GM12801 (cell line): ENCODE measurements around the gene TIAM2.

Experiments
- CTCF ChIP-seq: IDR thresholded peaks from one replicate; pipeline ENCODE4 v1.5.1; 2011; ENCODE audit warnings: control low read depth; ENCODE audit not compliant: insufficient read length; ENCODE audit errors: extremely low read depth

Gene TIAM2

GRCh38 chr6:155252581-155252980 is 257.5 kb downstream of the TIAM2 start:
- TF ChIP-seq CTCF, result no peak

- no peak for TF ChIP-seq CTCF
Observed at GRCh38 chr6:155253337-155253736, 258.2 kb downstream of the TIAM2 start.

GRCh38 chr6:155254139-155254538 is 259.0 kb downstream of the TIAM2 start:
- TF ChIP-seq CTCF, result no peak

- TF ChIP-seq CTCF, result no peak
Observed at GRCh38 chr6:155256122-155256795, 261.1 kb downstream of the TIAM2 start.

- no peak for TF ChIP-seq CTCF
Observed at GRCh38 chr6:155257796-155258195, 262.7 kb downstream of the TIAM2 start.

GRCh38 chr6:155259204-155259603 is 264.1 kb downstream of the TIAM2 start:
- TF ChIP-seq CTCF, result no peak

GRCh38 chr6:155259897-155260296 is 264.8 kb downstream of the TIAM2 start:
- TF ChIP-seq CTCF, result no peak
